DMS153 (cell line): ENCODE measurements around the gene CAPZA1.
A peak's percentile ranks its signal among the peaks of the same experiment; 100 is the strongest.
"Not testable (repeated sequence)": the region's sequence is repeated elsewhere in the genome, so short reads cannot be mapped to it uniquely, and the experiment has no call there.

Experiments
- DNase-seq: peaks from one replicate; lab custom pipeline; 2025; lab: John Stamatoyannopoulos, UW

CAPZA1 gene

DNA sequence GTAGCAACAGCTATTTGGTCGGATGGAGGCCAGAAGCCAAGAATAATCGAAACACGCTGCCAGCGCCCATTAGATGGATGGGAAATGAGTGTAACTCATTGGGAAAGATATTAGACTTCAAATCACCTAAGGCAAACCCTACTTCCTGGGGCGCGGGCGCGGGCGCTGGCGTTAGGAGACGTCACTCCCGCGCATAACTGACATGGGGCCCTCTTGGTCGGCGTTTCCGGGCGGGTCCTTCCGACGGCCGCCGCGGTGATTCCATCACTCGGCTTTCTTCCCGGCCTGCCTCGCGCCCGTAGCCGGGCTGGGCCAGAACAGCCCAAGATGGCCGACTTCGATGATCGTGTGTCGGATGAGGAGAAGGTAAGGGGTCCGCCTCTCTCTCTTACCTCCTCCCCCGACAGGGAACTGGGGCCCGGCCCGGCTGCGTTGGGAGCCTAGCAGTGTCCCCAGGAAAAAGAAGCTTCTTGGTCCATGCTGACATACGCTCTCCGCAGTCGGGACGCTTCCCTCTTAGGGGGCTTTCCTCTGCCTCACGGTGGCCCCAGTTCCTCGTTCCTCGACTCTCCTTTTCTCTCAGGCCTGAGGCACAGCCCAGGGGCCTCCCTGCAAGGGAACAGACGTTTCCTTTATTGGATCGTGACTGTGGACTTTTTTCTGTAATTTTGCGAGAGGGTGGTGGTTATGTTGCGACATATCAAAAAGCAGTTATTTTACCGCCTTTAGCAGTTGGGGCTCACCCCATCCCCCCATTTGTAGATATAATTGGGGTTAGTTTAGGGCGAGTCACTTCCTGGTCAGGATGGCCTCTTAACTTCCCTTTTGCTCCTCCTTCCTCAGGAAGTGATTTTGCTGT, at the start of gene CAPZA1:
Gene CAPZA1, plus strand, starts transcription at position 315 of the 859 bp plus-strand sequence. Its CDS starts 13 bp downstream, at position 328.
- peak; percentile 83 for DNase-seq

DNA sequence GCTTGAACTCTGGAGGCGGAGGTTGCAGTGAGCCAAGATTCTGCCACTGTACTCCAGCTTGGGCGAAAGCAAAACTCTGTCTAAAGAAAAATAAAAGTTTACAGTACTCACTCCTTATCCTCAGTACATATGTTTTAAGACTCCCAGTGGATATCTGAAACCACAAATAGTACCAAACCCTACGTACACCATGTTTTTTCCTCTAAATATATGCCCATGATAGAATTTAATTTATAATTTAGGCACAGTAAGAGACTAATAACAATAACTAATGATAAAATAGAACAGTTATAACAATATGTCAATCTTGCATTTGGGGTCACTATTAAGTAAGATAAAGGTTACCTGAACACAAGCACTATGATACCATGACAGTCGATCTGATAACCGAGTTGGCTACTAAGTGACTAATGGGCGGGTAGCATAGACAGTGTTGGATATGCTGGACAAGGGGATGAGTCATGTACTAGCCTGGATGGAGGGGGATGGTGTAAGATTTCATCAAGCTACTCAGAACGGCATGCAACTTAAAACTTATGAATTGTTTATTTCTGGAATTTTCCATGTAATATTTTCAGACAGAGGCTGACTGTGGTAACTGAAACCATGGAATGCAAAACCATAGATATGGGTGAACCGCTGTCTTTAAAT, 44.4 kb upstream of the CAPZA1 start:
- no peak for DNase-seq

DNA sequence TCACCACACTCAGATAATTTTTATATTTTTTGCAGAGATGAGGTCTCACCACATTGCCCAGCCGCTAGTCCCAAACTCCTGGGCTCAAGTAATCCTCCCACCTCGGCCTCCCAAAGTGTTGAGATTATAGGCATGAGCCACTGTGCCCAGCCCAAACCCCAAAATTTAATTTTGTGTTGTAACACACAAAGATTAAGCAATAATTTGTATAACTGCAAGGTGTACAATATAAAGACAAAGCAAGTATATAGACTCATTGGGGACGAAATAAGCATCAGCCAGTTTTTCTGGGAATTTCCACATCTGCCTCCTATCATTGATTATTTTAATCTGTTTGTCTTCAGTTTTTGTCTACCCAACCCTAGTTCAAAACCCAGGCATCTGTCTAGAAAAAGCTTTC, 43.4 kb upstream of the CAPZA1 start:
- no peak for DNase-seq

DNA sequence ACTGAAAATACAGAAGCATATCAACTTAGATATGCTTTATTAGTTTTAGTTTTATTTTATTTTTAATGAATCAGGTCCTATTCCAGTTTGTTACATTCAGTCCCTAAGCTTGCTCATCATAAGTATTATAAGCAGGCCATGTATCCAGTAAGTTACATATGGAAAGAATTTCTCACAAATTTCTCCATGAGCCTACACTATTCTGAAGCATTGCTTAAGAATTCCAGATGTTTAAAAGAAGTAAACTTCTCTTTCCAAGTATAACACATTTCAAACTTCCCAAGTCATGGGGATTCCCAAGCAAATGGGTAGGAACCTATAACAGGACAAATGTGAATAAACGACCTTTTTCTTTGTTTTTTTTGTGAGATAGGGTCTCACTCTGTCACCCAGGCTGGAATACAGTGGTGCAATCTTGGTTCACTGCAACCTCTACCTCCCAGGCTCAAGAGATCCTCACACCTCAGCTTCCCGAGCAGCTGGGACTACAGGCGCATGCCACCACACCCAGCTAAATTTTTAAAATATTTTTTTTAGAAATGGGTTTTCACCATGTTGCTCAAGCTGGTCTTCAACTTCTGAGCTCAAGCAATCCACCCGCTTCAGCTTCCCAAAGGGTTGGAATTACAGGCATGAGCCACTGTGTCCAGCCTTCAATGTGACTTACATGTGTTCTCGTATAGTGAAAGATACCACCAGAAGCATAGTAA, 39.7 kb upstream of the CAPZA1 start:
- DNase-seq, result no peak

DNA sequence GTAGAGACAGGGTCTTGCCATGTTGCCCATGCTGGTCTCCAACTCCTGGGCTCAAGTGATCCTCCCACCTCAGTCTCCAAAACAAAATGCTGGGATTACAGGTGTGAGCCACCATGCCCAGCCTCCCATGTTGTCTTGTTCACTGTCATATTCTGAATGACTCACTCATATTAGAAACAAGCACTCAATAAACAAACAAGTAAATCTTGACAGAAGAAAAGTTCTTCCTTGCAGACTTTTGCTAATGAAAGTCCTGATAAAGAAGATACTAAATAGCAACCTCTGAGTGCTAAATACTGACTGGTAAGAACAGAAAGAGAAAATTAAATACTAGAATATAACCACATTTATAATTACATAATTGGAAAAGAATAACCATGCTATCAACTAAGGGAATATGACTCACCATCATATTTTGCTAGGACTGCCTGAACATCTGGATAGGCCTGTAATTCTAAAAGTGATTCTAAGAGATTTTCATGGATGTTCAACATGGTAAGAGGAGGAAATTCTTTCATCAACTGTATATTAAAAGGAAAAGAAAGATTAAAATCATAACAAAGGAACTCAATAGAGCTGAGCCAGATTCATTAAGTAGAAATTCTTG, 37.9 kb upstream of the CAPZA1 start:
- DNase-seq, result no peak

DNA sequence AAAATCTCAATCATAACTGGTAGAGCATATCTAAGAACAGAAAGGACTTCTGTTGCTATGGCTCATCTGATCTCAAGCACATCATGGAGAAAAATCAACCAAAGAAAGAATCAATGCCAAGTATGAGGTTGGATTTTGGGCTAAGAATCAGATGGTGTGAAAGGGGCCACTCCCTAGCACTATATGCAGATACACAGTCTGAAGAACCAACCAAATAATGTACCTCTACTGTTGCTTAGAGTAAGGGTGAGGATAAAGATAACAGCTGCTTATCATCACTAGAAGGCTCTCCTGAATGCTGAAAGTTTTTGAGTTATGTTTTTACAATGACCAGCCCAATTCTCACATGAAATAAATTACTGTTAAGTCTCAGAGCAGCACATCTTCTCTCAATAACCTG, 36.3 kb upstream of the CAPZA1 start:
- DNase-seq, result no peak

DNA sequence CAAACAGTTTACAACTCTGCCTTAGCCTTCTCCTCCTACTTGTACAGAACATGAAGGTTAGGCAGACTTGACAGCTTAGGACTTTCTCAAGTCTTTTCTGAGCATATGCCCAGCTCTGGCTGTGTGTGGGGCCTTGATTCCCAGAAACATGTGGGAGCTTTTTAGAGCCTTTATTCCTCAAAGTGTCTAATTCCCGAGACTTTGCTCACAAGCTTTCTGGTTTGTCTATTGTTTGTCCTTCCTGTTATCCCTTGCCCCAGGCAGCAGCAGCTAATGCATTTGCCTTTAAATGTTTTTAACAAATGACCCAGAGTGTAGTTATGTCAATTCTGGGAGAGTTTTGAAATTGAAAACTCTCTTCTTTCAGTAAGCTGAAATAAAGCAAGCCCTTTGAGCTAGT, 29.9 kb upstream of the CAPZA1 start:
- no peak for DNase-seq

DNA sequence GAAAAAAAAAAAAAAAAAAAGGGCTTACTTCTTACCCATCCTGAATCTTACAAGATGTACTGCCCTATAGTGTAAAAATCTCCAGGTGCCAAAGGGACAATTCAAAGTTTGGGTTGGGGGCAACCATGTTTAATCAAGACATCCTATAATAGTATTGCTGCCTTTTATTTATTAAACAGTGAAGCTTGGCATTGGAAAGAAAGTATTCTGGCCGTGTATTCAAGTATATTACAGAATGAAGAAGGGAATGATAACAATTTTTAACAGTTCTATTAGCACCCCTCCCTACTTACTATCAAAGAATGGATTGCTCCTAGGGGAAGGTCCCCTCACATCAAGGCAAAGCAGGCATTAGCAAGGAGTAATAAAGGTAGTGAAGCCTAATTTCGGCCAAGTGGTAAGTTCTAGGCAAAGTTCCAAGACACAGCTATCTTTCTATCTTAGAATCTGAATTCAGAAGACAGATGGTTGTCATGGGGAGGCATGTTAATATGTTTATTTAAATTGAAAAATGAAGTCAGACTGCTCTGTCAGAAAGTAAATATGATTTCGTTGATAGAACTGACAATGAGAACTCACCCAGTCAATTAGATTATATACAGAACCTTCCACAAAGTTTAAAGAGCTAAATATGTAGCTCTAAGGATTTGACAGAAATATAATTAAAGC, 25.3 kb upstream of the CAPZA1 start:
- DNase-seq, result no peak

DNA sequence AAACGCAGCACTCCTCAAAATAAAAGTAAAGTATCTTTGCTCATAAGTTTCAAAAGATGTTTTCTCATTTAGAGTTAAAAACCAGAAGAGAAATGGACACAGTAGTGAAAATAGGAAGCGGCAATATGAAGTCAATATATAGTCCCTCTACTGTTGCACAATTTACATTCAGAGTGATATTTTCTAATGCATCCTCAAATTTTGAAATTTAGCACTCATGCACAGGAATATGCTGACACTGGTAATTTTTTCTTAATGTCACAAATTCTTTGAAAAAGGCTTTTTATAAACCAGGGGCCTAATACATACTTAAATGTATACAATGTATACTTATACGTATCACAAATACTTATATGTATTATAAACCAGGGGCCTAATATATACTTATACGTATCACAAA, 20.2 kb upstream of the CAPZA1 start:
- no peak for DNase-seq

DNA sequence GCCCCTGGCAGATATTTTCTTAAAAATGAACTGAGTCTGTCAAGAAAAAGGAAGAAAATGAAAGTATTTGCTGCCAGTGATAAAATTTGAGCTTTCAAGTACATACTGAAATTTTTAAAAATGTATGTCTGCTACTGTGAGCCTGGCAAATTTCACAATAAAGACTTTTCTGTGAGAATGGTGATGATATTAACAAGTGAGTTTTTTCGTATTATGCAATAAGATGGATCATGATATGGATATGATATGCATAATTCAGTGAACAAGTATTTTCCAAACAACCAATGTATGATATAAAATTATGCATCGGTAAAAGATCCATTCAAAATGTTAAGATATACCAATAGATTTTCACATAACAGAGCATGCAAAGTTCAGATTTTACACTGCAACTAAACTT, 16.6 kb upstream of the CAPZA1 start:
- DNase-seq, result no peak

DNA sequence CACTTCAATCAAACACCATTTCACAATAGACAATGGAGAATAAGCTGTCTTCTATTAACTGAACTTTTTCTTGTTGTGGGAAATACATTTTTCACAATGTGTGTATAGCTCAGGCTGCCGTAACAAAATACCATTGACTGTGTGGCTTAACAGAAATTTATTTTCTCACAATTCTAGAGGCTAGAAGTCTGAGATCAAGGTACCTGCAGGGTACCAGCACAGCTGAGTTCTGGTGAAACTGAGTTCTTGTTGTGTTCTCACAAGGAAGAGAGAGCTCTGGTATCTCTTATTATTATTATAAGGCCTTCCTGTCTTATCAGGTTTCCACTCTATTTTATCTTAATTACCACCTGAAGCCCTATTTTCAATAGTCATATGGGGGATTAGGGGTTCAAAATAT, 16.1 kb upstream of the CAPZA1 start:
- no peak for DNase-seq

DNA sequence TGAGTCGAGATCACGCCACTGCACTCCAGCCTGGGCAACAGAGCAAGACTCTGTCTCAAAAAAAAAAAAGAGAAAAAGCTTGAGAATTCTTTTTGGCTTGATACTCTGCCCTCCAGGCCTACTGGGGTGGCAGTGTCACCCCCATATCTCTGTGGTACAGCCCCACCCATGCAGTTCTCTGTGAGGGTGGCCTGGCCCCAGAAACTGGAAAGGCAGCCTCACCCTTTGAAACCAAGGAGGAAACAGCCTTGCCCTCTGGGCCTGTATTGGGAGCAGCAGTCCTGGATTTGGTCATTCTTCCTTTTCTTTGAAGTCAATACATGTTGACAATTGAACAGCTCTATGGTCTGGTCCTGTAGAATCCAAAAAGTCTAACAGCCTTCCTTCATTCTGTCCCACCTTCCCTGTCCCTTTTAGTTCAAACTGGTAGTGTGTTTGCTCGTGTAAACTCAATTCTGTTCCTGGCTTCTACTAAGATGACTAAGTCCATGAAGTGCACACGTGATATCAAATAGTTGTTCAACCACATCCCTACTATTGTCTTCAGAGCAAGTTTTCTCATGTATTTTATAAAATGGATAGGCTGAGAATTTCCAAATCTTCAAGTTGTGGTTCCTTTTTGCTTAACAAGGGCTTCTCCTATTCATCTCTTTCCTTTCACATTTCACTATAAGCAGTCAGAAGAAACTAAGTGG, 13.9 kb upstream of the CAPZA1 start:
- DNase-seq, result no peak

DNA sequence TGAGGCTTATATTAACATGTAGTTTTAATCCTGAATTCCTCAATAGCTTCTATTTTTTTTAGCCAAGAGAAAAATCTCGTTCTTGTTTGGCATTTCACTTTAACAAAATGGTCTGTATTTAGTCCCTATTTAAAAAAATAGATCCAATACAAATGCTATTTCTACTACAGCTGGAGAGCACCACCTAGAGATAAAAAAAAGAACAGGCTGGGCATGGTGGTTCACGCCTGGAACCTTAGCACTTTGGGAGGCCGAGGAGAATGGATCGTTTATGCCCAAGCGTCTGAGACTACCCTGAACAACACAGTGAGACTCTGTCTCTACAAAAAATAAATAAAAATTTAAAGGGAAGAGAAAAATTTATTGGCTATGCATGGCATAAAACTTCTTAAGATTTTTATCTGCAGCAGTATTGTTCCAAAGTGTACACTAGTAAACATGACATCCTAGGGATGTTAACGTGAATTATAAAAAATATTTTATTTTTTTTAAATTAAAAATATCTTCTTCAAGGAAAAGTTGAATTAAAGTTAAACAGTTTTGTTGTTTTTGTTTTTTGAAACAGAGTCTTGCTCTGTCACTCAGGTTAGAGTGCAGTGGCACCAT, 5.1 kb upstream of the CAPZA1 start:
- DNase-seq, result no peak

DNA sequence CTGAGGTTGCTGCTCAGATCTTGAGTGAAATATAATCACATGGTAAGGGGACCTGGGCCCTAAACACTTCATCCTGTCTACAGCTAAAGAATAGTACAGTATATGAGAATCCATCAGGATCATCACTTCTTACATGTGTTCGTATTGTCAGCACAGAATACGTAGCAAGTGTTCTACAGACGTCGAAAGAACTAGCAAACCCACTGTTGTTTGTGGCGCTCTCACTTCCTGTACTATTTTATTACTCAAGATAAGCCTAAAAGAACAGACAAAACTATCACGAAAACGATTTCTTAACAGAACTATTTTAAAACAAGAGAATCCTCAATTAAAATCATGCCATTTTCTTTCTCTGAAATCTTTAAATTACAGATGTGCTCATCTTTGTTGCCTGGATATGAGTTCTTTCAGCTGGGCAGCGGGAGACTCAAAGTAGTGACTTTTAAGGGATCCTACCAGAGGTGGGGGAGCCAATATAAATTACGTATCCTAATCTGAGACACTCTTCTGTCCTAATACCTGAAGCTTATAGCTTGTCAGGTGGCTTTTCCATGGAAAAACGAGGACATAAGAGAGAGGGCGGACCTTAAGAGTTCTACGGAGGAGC, 1.4 kb upstream of the CAPZA1 start:
- DNase-seq, result no peak

DNA sequence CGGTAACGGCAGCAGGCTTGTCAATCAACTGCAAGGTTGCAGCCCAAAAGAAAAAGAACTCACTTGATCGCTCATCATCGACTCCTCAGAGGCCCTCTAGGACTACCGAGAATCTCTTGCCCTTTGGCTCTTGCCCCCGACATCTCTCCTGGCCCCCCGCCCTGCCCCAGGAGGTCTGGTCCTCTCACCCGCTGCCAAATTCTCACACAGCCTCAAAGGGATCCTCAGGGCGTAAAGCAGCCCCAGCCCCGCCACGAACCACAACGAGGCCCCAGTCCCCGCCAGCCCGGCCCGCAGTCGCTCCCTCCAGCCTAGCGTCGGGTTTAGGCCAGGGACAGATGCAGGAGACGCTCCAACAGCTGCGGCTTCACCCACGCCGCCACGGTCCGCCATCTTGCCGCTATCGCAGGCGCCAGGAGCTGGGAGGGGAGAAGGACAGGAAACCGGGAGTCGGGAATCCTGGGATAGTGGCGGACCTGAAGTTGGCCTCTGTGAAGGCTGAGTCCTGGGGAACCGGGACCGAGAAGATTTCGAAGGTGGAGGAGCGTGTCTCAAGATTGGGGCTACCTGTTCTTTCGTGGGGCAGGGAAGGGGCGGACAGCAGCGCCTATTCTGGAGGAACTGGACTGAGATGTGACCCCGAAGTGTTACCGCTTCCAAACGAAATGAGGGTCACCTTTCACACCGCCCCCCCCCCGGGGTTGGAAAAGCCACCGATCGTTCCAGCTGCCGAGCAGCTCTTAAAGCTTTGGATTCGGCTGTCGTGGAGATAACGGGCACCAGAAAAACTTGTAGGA, 713 bp upstream of the CAPZA1 start, which contains the start of gene ST7L:
Gene ST7L, minus strand, starts transcription at position 421 of the 797 bp plus-strand sequence. Its CDS starts 28 bp downstream, at position 393.
- DNase-seq, result peak; percentile 42

DNA sequence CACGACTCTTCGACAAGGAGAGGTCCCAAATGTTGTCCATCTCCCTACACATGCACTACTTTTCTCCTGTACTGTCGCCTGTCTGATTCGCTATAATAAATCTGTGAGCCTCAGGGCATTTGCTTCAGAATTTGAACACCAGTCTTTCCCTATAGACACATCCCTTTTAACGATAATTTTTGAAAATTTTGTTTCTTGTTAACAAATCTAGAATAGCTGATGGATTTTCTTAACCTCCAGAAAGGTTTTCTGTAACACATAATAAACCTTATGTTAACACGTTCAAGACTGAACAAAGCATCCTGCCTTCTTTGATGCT, 704 bp downstream of the CAPZA1 start:
- no peak for DNase-seq

DNA sequence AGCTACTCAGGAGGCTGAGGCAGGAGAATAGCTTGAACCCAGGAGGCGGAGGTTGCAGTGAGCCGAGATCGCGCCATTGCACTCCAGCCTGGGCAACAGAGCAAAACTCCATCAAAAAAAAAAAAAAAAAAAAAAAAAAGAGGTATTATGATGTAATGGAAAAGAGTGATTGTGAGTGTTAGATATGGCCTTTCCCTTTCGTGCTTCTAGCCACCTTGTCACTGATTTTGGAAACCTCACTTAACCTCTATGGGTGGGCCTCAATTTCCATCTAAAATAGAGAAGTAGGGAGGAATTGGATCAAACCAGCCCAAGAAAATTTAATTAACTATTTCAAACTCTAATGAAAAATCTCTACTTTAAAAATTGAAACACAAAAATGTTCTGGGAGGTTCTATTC, 4.9 kb downstream of the CAPZA1 start:
- DNase-seq, result not testable (repeated sequence)

DNA sequence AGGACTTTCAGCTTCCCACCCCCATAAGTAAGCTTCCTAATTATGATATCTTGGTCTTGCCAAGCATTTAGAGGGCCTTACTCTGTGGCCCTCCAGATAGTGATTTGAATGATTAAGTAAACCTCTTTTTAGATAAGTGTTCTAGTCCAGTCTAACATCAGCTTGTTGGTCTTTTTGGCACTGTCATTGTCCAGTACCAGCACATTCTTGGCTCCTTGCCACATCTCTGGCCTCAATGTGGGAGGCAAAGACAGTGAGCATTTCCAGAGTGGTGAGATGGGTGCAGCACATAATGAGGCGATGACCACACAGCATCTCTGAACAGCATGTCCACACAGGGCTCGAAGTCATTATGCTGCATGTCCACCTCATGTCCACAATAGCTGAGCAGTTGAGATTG, 6.1 kb downstream of the CAPZA1 start:
- DNase-seq, result no peak

DNA sequence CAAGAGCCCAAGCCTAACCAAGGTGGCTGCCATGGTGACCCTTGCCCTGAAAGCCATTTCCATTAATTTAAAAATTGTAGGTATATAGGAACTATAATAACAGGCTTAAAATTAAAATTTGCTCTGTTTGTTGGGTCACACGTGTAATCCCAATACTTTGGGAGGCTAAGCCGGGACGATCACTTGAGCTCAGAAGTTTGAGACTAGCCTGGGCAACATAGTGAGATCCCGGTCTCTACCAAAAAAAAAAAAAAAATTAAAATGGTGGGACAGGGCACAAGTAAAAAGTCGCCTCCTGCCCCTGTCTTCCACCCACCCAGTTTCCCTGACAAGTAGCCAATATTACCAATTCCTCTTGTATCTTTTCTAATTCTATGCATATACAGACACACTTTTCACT, 6.6 kb downstream of the CAPZA1 start:
- no peak for DNase-seq

DNA sequence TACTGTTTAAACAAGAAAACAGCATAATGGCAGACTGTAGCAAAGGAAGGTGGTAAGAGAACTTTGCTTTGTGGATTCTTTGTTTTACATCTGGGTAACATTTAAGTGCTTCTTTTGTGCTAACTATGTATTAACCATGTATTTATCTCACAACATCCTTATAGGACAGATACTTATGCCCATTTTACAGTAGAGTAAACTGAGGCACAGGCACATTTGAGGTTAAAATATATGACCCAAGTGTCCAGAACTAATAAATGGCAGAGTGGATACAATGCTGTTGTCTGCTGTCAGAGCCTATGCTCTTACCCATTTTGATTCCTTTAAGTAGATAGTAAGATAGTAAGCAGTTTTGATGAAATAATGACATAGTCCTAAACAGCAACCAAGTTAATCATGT, 7.3 kb downstream of the CAPZA1 start:
- DNase-seq, result no peak
